ENCODE results near the gene RCSD1.

Gene RCSD1

GRCh38 chr1:167645140-167645541 is 15.1 kb downstream of the RCSD1 start:
- no peak for DNase-seq

DNA sequence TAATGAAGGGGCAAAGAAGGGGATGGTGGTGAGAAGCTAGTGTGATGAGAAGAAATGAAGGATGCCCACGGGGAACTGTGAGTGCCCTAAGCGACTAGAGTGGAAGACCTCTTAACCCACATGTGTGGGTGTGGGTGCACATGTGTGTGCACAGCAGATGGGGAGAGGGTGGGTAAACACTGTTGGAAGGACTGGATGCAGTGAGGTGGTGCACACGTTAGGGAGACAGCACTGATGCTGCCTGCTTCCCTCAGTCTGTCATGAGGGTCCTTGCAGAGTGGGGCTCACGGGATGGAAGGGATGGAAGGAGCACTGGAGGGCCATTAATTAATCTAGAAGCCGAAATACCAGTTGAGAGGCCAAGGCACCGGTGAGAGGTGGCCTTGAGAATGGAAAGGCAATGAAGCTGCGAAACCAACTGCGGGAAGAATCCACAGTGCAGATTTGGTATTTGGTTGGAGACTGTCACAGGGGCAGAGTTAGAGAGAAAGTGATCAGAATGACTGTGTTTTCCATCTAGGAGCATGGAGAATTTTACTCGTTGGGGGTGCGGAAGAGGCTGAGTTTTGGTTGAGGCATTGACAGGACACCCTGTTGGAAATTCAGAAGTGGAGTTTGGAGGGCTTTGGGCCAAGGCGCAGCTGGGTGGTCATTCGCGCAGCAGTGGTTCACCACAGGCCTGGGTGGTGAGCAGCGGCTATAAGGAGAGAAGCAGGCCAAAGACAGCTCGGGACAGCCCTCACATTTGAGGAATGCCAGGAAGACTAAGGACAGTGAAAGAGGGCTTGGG is 15.8 kb downstream of the RCSD1 start:
- DNase-seq = no peak

DNA sequence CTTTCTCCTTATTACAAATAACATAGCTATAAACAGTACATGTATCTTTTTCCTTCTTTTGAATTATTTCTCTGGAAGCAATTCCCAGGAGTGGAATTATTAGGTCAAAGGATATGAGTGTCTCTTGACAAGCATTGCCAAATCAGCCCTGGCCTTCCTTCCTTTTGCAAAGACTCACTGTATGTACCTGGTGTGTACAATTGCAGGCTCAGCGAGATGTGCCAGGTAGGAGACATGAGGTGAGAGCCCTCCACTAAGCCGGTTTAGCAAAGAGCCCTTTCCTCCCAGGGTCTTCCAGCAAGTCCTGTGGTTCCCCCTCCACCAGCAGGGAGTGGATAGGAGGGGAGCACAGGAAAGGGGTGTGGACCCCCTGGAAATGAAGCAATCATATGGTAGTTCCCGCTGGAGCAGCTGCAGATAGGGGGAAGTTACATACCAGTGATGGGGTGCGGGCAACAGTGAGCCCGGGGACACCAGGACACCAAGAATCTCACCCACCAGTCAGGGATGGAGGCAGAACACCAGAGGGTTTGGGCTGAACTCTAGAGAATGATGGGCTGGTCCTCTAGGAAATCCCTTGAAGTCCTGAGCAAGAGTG is 18.3 kb downstream of the RCSD1 start:
- no peak for DNase-seq

DNA sequence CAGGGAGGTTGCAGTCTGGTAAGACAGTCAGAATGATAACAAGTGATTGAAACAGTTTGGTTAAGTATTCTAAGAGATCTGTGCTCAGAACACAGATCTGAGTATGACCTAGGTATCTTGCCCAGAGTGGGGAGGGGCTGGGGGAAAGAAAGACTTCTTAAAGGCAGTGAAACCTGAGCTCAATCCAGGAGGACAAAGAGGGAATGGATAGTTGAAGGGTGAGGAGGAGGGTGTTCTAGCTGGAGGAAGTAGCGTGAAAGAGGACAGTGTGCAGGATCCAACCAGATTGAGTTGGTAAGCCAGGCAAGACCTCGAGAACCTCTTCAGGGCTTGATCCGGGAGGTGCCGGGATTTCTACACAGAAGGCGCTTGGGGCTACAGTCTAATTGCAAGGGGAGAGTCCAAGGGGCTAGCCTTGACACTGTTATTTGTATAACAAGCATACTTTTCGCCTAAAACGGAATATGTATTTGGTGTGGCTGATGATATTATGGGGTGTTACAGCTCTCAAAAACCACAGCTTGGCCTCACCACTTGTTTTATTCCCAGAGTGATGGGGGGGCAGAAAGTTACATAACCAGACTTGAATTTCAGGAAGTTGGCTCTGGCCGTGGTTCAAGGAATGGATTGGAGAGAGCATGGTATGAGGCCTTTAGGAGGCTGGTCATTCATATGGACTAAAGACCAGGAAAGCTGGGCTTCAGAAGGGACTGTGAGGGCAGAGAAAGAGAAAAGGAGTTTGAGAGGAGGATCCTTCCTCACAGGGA is 19.1 kb downstream of the RCSD1 start:
- DNase-seq = no peak

DNA sequence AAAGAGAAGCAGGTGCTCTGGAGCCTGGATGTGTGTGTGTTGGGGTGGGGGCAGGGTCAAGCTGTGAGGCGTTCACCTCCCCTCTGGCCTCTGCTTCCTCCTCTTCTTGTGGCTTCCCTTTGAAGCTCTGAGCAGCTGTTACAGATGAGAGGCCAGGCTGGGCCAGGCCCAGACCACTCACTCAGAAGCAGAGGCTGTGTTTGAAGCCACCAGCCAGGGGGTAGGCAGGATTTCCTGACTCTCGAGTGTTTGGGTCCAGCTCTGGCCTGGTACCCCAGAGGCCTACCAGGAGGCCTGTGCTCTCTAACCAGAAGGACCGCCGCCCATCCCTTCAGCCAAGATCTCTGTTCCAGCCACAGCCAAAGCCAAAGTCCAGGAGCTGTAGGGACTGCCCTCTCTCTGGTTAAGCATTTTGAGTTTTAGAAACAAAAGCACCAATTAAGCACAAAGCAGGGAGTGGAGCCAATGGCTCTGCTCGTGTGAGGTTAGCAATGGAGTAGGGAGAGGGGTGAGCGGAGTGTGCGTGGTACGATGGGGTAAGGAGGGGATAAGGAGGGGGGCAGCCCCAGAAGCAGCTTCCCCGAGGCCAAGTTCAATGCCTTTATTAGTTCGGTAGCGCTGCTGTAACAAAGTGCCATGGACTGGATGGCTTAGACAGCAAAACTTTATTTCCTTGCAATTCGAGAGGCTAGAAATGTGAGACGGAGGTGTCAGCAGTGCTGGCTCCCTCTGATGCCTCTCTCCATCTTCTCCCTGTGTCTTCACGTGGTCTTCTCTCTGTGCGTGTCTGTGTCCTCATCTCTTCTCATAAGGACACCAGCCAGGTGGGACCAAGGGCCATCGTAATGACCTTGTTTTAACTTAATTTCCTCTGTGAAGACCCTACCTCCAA is 20.5 kb downstream of the RCSD1 start:
- DNase-seq = no peak

- no peak for DNase-seq
Observed at GRCh38 chr1:167651161-167651693, 21.2 kb downstream of the RCSD1 start.

DNA sequence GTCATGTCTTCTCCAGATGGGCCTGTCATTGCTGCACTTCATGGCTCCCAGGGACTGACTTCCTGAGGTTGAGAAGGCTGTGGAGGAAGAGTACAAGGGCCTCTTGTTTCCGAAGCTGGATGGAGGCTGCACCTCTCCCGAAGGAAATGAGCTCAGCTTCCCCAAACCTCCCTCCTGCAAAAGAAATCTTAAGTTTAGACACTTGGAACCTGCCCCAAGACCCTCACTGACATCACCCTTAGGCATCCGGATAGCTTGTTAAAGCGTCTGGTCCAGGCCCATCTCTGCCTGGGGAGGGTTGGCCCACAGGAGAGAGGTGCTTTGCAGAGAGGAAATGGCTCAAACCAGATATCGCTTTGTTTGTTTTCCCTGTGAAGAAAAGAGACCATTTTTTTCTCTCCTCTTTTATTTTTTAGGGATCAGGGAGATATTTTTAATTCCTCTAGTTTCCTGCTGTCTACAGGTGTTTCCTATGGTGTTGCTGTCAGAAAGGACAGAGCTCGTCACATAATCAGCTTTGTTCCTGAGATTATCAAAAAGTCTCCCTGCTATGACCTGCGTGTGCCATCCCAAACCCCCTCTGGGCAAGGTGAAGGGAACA is 25.0 kb downstream of the RCSD1 start:
- no peak for DNase-seq

GRCh38 chr1:167656657-167657056 is 26.6 kb downstream of the RCSD1 start:
- no peak for DNase-seq

DNA sequence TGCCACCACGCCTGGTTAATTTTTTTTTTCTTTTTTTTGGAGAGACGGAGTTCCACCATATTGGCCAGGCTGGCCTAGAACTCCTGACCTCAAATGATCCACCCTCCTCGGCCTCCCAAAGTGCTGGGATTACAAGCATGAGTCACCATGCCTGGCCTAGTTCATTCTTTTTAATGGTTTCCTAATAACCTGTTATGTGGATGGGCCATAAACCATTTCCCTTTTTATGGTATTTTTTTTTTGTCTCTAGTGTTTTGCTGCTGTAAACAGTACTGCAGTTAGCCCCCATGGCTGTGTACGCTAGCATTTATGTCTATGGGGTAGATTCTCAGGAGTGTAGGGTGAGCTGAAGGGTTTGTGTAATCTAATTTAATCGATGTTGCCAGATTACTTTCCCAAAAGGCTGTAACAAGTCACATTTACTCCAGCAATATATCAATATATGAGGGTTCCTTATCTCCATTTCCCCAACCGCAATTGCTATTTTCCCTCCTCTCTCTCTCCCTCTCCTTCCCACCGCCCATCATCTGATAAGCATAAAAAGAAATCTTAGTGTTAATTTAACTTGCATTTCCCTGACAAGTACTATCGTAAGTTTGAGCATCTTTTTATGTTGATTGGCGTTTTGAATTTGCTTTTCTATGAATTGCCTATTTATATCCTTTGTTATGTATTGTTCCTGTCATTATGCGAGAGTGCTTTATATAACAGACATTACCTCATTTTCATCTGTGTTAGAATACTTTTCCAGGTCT is 28.7 kb downstream of the RCSD1 start:
- DNase-seq = no peak

GRCh38 chr1:167659450-167659849 is 29.4 kb downstream of the RCSD1 start:
- DNase-seq = no peak

GRCh38 chr1:167659881-167660280 is 29.8 kb downstream of the RCSD1 start:
- DNase-seq = no peak

DNA sequence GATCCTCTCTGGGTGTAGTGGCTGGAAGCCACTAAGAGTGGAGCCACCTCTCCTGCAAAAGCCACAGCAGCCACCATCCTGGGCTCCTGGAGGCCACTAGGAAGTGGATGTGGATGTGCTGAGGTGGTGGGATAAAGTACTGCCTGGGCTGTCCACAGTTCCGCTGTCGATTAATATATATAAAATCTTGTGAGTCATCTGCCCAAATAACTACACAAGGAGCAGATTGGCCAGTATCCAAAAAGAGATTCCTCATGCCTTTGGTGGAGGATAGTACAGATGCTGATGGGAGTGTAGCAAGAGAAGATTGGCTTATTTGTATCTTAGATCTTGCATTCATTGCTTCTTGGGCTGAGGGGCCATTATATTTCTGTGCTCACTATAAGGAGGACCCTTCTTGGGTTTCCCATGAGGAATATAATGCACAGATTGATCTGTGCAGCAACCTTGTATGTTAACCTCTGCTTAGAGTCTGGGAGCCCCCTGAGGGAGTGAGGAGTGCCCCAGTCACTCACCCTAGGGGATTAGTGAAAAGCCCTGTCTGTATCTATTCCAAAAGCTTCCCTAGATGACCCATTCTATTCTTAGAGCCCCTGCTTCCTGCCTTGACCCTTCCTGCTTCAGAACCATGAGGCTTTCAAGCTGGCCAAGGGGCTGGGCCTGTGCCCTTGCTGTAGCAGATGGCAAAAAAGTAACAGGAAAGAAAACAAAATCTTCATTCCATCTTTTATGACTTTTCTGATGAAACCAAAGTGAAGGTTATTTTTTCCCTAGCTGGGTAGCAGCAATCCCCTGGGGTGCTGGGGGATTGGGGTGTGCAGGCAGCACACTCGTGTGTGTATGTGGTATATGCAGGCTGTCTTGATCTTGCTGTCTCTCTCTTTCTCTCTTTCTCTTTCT is 31.7 kb downstream of the RCSD1 start:
- DNase-seq = no peak

DNA sequence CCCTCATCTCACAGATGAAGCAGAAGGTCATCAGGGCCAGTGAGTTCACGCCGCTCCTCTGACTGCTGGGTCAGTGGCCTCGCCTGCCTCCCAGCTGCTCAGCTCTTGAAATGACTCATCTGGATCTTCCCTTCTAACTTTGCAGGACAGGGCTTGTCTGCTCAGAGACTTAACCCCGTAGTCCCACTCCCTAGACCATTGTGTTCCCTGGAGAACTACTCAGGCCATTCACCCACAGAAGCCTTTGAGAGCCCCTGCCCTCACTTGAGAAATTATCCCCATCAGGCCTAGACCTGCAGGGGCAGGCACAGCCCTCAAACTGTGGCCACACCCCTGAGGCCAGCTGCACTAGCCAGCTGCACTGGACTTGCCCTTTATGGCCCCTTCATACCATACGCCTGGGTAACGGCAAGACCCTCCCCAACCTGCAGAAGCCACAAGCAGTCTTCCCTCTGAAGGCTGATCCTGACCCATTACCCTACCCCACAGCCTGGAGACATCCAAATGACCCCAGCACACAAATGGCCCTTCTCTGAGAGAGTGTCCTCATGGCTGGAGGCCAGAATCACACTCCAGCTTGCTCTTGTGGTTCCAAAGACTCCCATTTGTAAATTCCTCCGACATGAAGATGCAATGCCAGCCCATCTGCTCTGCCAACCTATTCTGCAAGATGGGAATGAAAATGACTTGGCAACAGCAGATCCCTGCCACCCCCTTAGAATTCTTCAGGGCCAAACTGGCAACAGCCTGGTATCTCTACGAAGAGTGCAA is 33.2 kb downstream of the RCSD1 start:
- no peak for DNase-seq

- DNase-seq = no peak
Observed at GRCh38 chr1:167665469-167665868, 35.4 kb downstream of the RCSD1 start.

DNA sequence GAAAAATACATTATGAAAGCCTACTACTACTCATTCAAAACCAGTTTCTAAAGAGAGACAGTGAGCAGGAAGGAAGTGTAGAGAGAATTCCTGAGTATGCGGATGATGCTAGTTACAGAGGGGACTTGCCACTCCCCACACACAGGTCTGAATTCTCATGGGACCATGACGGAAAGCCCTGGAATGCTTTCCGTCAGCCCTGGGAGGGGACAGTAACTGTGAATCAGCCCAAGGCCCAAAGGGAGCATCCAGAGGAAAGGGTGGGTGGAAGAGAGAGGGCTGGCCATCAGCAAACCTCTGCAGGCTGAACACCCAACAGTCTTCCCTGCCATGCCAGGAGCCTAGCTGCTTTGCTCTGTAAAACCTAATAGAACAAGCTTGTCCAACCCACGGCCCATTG is 36.4 kb downstream of the RCSD1 start:
- DNase-seq = no peak

DNA sequence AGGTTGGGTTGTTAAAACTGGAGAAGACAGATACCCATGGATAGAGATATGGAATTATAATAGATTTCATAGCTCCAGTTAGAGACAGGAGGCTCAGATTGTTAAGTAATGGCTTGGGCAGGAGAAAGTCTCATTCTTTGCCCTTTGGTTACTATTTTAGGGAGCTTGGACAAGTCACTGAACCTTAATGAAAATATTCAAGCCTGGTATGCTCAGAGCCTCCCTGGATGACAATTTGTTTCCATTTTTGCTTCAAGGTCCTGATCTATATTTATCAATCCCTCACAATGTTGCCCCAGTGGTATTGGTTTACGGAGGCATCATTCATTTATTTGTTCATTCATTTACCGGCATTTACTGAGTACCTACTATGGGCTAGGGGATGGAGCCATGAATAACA is 37.5 kb downstream of the RCSD1 start:
- no peak for DNase-seq

- no peak for DNase-seq
Observed at GRCh38 chr1:167668108-167668507, 38.1 kb downstream of the RCSD1 start.

DNA sequence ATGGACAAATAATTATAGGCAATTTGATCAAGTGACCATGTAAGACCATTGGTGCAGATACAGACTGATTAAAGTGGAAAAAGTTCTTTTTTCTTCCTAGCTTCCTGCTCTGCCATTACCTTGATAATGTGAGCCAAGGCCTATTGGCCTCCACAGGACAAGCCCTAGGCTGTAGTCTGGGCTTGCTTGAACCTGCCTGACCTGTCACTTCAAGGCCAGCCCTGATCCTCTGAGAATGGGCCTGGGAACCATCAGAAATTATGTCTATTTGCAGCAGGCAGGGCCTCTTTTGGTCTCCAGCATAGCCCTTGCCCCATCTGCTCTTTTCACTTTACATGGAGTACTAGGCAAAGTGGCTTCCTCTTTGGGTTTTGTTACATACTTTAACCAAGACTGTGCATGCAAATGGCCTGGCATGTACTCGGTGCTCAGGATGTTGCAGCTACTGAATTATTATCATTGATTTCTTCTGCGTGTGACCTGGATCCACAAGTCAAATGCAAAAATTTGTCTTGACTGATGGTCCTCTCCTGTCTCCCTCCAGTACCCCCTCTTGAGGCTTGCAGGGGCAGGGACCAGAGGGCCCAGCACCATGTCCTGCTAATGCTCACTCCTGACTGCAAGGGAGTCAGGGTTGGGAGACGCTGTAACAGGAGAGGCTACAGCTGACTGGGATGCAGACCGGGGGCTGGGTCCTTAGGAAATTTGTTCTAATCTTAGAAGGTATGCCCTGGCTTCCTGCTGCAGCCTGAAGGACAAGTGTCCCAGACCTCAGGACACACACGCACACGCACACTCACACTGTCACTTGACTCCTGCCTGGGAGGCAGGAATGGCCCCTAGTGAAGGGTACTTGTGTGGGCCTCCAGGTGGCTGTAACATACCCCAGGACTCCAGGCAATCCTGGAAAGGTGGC is 39.4 kb downstream of the RCSD1 start:
- no peak for DNase-seq
